ENCODE measurements around the gene RRAD. TPM values are rescaled to one million over a fixed set of nuclear protein-coding genes. Genes with fewer than 3 reads are reported as not detected.
"Not testable (repeated sequence)": the region's sequence is repeated elsewhere in the genome, so short reads cannot be mapped to it uniquely, and the experiment has no call there.

The RRAD gene
- total RNA-seq, 1 experiment from 2014 or later: 0.19 TPM

DNA sequence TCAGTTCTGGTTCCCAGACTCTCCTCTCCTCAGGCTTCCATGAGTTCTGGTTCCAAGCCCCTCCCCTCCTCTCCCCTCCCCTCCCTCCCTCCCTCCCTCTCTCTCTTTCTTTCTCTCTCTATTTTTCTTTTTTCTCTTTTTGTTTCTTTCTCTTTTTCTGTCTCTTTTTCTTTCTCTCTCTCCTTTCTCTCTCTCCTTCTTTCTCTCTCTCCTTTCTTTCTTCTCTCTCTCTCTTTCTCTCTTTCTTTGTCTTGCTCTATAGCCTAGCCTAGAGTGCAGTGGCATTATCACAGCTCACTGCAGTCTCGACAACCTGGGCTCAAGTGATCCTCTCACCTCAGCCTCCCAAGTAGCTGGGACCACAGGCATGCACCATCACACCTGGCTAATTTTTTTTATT, 34.9 kb upstream of the RRAD start:
- intact Hi-C loops (cut with micrococcal nuclease; ENCODE audit: unreplicated experiment): no loop called here
- CTCF ChIA-PET: interaction anchor here (1.2 to 2.6 kb wide), 2 partner anchors 58 to 195 kb away, joined by 3 to 10 read pairs; no protein-coding TSS in a partner anchor

GRCh38 chr16:66959704-66960161, 34.4 kb upstream of the RRAD start:
- intact Hi-C loops (cut with micrococcal nuclease; ENCODE audit: unreplicated experiment): loop anchor here (5.0 kb wide), 1 partner anchor 193 kb away; the partner anchor contains the start of gene B3GNT9
- POLR2A ChIA-PET (ENCODE audit: low non-redundant PET): no interaction called here
- no TSS peak for BruUV-seq (replicated peaks)

More for the DNA sequence above, 34.9 kb upstream of the RRAD start:
- TF ChIP-seq, protein P1, sequence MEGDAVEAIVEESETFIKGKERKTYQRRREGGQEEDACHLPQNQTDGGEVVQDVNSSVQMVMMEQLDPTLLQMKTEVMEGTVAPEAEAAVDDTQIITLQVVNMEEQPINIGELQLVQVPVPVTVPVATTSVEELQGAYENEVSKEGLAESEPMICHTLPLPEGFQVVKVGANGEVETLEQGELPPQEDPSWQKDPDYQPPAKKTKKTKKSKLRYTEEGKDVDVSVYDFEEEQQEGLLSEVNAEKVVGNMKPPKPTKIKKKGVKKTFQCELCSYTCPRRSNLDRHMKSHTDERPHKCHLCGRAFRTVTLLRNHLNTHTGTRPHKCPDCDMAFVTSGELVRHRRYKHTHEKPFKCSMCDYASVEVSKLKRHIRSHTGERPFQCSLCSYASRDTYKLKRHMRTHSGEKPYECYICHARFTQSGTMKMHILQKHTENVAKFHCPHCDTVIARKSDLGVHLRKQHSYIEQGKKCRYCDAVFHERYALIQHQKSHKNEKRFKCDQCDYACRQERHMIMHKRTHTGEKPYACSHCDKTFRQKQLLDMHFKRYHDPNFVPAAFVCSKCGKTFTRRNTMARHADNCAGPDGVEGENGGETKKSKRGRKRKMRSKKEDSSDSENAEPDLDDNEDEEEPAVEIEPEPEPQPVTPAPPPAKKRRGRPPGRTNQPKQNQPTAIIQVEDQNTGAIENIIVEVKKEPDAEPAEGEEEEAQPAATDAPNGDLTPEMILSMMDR (conservative IDR thresholded peaks at IDR 0.05; ENCODE audit: low read depth, low read length): no peak
- TF ChIP-seq EZH2 (IDR thresholded peaks at IDR 0.05; ENCODE audit: borderline replicate concordance, low read depth, low read length, poor library complexity, severe bottlenecking): no peak
- Histone ChIP-seq H3K27me3 (replicated peaks; ENCODE audit: insufficient read depth, low read depth, low read length, poor library complexity) (no peaks in the 10 kb centered on the region), H3K27ac (ENCODE audit: low read depth, low read length, poor library complexity, severe bottlenecking) (no peak overlapping the region), H3K4me3 (ENCODE audit: low read depth, low read length, poor library complexity, severe bottlenecking) (no peak overlapping the region), H3K36me3 (ENCODE audit: insufficient read depth, low read length, poor library complexity, severe bottlenecking) (no peaks in the 10 kb centered on the region), H3K4me1 (ENCODE audit: insufficient read depth, low read length, poor library complexity, severe bottlenecking) (peaks cover 4% of the 10 kb centered on the region), H3K9me3 (ENCODE audit: low read depth, low read length, poor library complexity, severe bottlenecking) (no peaks in the 10 kb centered on the region)
- POLR2A ChIA-PET (ENCODE audit: low non-redundant PET): no interaction called here
- no TSS peak for BruUV-seq (replicated peaks)
- DNase-seq (ENCODE audit: low spot score): no peak

GRCh38 chr16:66958857-66959703, 33.7 kb upstream of the RRAD start:
- no peak for TF ChIP-seq EZH2 (IDR thresholded peaks at IDR 0.05; ENCODE audit: borderline replicate concordance, low read depth, low read length, poor library complexity, severe bottlenecking)
- TF ChIP-seq, protein P1 (conservative IDR thresholded peaks at IDR 0.05; ENCODE audit: low read depth, low read length): no peak
- Histone ChIP-seq H3K27me3 (replicated peaks; ENCODE audit: insufficient read depth, low read depth, low read length, poor library complexity) (no peaks in the 10 kb centered on the region), H3K4me3 (ENCODE audit: low read depth, low read length, poor library complexity, severe bottlenecking) (no peak overlapping the region), H3K36me3 (ENCODE audit: insufficient read depth, low read length, poor library complexity, severe bottlenecking) (no peaks in the 10 kb centered on the region), H3K4me1 (ENCODE audit: insufficient read depth, low read length, poor library complexity, severe bottlenecking) (peaks cover 4% of the 10 kb centered on the region), H3K9me3 (ENCODE audit: low read depth, low read length, poor library complexity, severe bottlenecking) (no peaks in the 10 kb centered on the region), H3K27ac (ENCODE audit: low read depth, low read length, poor library complexity, severe bottlenecking) (no peak overlapping the region)
- DNase-seq (ENCODE audit: low spot score): no peak
- BruUV-seq (replicated peaks): no TSS peak
- POLR2A ChIA-PET (ENCODE audit: low non-redundant PET): interaction anchor here (0.6 kb wide), 1 partner anchor 551 kb away, joined by 7 read pairs; no protein-coding TSS in a partner anchor
- CTCF ChIA-PET: interaction anchor here (0.7 to 2.6 kb wide), 4 partner anchors 64 to 531 kb away, joined by 3 to 10 read pairs (median 3); no protein-coding TSS in a partner anchor
- intact Hi-C loops (cut with micrococcal nuclease; ENCODE audit: unreplicated experiment): loop anchor here (5.0 kb wide), 1 partner anchor 193 kb away; the partner anchor contains the start of gene B3GNT9

More at GRCh38 chr16:66959704-66960161, 34.4 kb upstream of the RRAD start:
- Histone ChIP-seq H3K4me1 (ENCODE audit: insufficient read depth, low read length, poor library complexity, severe bottlenecking) (peaks cover 4% of the 10 kb centered on the region), H3K9me3 (ENCODE audit: low read depth, low read length, poor library complexity, severe bottlenecking) (no peaks in the 10 kb centered on the region), H3K27ac (ENCODE audit: low read depth, low read length, poor library complexity, severe bottlenecking) (no peak overlapping the region), H3K4me3 (ENCODE audit: low read depth, low read length, poor library complexity, severe bottlenecking) (no peak overlapping the region), H3K27me3 (replicated peaks; ENCODE audit: insufficient read depth, low read depth, low read length, poor library complexity) (no peaks in the 10 kb centered on the region), H3K36me3 (ENCODE audit: insufficient read depth, low read length, poor library complexity, severe bottlenecking) (no peaks in the 10 kb centered on the region)
- DNase-seq (ENCODE audit: low spot score): no peak
- TF ChIP-seq, protein P1 (conservative IDR thresholded peaks at IDR 0.05; ENCODE audit: low read depth, low read length): no peak
- no peak for TF ChIP-seq EZH2 (IDR thresholded peaks at IDR 0.05; ENCODE audit: borderline replicate concordance, low read depth, low read length, poor library complexity, severe bottlenecking)
- CTCF ChIA-PET: interaction anchor here (0.7 to 2.6 kb wide), 3 partner anchors 195 to 530 kb away, joined by 3 to 10 read pairs (median 3); no protein-coding TSS in a partner anchor

DNA sequence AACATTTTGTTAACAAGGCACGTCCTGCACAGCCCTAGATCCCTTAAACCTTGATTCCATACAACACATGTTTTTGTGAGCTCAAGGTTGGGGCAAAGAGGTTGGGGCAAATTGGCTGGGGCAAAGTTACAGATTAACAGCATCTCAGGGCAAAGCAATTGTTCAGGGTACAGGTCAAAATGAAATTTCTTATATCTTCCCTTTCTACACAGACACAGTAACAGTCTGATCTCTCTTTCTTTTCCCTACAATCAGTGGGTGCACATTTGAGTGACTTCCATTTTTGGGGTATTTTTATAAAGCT, 30.8 kb upstream of the RRAD start:
- CTCF ChIA-PET; BruUV-seq (replicated peaks); H3K4me1 ChIP-seq (ENCODE audit: insufficient read depth, low read length, poor library complexity, severe bottlenecking); DNase-seq (ENCODE audit: low spot score); H3K27ac ChIP-seq (ENCODE audit: low read depth, low read length, poor library complexity, severe bottlenecking); H3K9me3 ChIP-seq (ENCODE audit: low read depth, low read length, poor library complexity, severe bottlenecking); H3K27me3 ChIP-seq (replicated peaks; ENCODE audit: insufficient read depth, low read depth, low read length, poor library complexity); POLR2A ChIA-PET (ENCODE audit: low non-redundant PET); H3K36me3 ChIP-seq (ENCODE audit: insufficient read depth, low read length, poor library complexity, severe bottlenecking); H3K4me3 ChIP-seq (ENCODE audit: low read depth, low read length, poor library complexity, severe bottlenecking): not testable (repeated sequence)
- intact Hi-C loops (cut with micrococcal nuclease; ENCODE audit: unreplicated experiment): loop anchor here (5.0 kb wide), 1 partner anchor 196 kb away; the partner anchor contains the start of gene B3GNT9
